ENCODE data around the gene SLCO2B1. TPM values are rescaled to one million over a fixed set of nuclear protein-coding genes. Genes with fewer than 3 reads are reported as not detected.

The SLCO2B1 gene
- total RNA-seq, 6 donors from 2014 or later: 86.2 to 366 (median 193) TPM

- Histone ChIP-seq H3K36me3 (peaks cover 0 to 11% (median 2%) of the 10 kb centered on the region in 4 donors), H3K9me3 (no peaks in the 10 kb centered on the region), H3K4me3 (no peak overlapping the region), H3K27ac (peak overlapping the region in 1 of 4 donors; percentile 39), H3K27me3 (no peaks in the 10 kb centered on the region), H3K4me1 (peaks cover 10 to 23% (median 14%) of the 10 kb centered on the region in 4 donors)
- TF ChIP-seq, protein P1, sequence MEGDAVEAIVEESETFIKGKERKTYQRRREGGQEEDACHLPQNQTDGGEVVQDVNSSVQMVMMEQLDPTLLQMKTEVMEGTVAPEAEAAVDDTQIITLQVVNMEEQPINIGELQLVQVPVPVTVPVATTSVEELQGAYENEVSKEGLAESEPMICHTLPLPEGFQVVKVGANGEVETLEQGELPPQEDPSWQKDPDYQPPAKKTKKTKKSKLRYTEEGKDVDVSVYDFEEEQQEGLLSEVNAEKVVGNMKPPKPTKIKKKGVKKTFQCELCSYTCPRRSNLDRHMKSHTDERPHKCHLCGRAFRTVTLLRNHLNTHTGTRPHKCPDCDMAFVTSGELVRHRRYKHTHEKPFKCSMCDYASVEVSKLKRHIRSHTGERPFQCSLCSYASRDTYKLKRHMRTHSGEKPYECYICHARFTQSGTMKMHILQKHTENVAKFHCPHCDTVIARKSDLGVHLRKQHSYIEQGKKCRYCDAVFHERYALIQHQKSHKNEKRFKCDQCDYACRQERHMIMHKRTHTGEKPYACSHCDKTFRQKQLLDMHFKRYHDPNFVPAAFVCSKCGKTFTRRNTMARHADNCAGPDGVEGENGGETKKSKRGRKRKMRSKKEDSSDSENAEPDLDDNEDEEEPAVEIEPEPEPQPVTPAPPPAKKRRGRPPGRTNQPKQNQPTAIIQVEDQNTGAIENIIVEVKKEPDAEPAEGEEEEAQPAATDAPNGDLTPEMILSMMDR (IDR thresholded peaks at IDR 0.05): no peak
- TF ChIP-seq EP300 (IDR thresholded peaks at IDR 0.05) (no peak), POLR2AphosphoS5 (IDR thresholded peaks at IDR 0.05) (no peak), POLR2A (IDR thresholded peaks at IDR 0.05) (no peak)
- DNase-seq (no peak), ATAC-seq (ENCODE audit: low FRiP score in 2 of 2) (no peak)
- WGBS, 2 donors: 74 to 79% methylated on average over 2 to 5 of the region's 5 CpGs
These were observed 48.6 kb downstream of the SLCO2B1 start for GRCh38 chr11:75199412-75199955.

DNA sequence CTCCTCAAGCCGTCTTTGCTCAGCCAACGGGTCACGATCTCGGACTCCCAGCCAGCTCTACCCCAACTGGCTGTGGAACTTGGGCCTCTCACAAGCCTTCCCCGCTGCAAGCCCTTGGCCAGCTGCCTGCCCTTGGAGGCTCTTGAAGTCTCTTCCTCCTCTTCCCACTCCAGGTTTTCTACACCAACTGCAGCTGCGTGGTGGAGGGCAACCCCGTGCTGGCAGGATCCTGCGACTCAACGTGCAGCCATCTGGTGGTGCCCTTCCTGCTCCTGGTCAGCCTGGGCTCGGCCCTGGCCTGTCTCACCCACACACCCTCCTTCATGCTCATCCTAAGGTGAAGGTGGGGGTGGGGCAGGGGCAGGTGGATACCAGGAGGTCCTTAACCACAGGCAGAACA lies 49.1 kb downstream of the SLCO2B1 start:
- H3K27me3 ChIP-seq: no peaks in the 10 kb centered on the region
- TF ChIP-seq POLR2A (IDR thresholded peaks at IDR 0.05) (no peak), POLR2AphosphoS5 (IDR thresholded peaks at IDR 0.05) (no peak), EP300 (IDR thresholded peaks at IDR 0.05) (no peak)
- TF ChIP-seq, protein P1 (IDR thresholded peaks at IDR 0.05): no peak
- no peak overlapping the region for H3K4me3 ChIP-seq
- no peaks in the 10 kb centered on the region for H3K9me3 ChIP-seq
- DNase-seq (no peak), ATAC-seq (ENCODE audit: low FRiP score in 2 of 2) (no peak)
- peaks cover 6 to 23% (median 11%) of the 10 kb centered on the region in 4 donors for H3K4me1 ChIP-seq
- peak overlapping the region in 1 of 4 donors; percentile 39 for H3K27ac ChIP-seq
- H3K36me3 ChIP-seq: peaks cover 0 to 11% (median 2%) of the 10 kb centered on the region in 4 donors
- 53% methylated on average over 5 to 6 of the region's 10 CpGs for WGBS, 2 donors

GRCh38 chr11:75200531-75200930 lies 49.6 kb downstream of the SLCO2B1 start:
- peak overlapping the region in 1 of 4 donors; percentile 39 for H3K27ac ChIP-seq
- no peaks in the 10 kb centered on the region for H3K9me3 ChIP-seq
- peaks cover 4 to 23% (median 7%) of the 10 kb centered on the region in 4 donors for H3K4me1 ChIP-seq
- ATAC-seq (ENCODE audit: low FRiP score in 2 of 2) (no peak), DNase-seq (no peak)
- no peaks in the 10 kb centered on the region for H3K27me3 ChIP-seq
- no peak overlapping the region for H3K4me3 ChIP-seq
- WGBS, 2 donors: 71 to 96% methylated on average over 2 of the region's 2 CpGs
- H3K36me3 ChIP-seq: peaks cover 0 to 11% (median 2%) of the 10 kb centered on the region in 4 donors
- TF ChIP-seq POLR2A (IDR thresholded peaks at IDR 0.05): no peak
- no peak for TF ChIP-seq POLR2AphosphoS5 (IDR thresholded peaks at IDR 0.05)
- TF ChIP-seq EP300 (IDR thresholded peaks at IDR 0.05): no peak
- TF ChIP-seq, protein P1 (IDR thresholded peaks at IDR 0.05): no peak

DNA sequence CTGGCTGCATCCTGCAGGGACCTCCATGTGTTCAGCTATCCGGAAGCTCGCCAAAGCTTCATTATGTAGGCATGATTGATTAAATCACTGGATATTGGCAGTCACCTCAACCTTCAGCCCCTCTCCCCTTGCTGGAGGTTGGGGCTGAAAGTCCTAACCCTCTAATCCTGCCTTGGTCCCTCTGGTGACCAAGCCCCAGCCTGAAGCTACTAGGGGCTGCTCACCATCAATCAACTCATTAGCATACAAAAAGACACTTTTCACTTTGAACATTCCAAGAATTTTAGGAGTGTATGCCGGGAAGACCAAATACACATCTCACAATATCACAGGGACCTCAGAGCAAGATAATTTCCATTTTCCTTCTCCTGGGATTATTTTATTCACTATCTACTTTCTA lies 50.9 kb downstream of the SLCO2B1 start:
- 66 to 81% methylated on average over 3 of the region's 3 CpGs for WGBS, 2 donors
- H3K4me1 ChIP-seq: peaks cover 0 to 12% (median 3%) of the 10 kb centered on the region in 4 donors
- H3K27me3 ChIP-seq: no peaks in the 10 kb centered on the region
- no peak for DNase-seq
- no peak for ATAC-seq (ENCODE audit: low FRiP score in 2 of 2)
- H3K27ac ChIP-seq: no peak overlapping the region
- no peak overlapping the region for H3K4me3 ChIP-seq
- H3K36me3 ChIP-seq: peaks cover 0 to 11% (median 2%) of the 10 kb centered on the region in 4 donors
- H3K9me3 ChIP-seq: no peaks in the 10 kb centered on the region
- no peak for TF ChIP-seq POLR2A (IDR thresholded peaks at IDR 0.05)
- no peak for TF ChIP-seq EP300 (IDR thresholded peaks at IDR 0.05)
- no peak for TF ChIP-seq POLR2AphosphoS5 (IDR thresholded peaks at IDR 0.05)
- TF ChIP-seq, protein P1 (IDR thresholded peaks at IDR 0.05): no peak

GRCh38 chr11:75202195-75202594 lies 51.3 kb downstream of the SLCO2B1 start:
- Histone ChIP-seq H3K27ac (no peak overlapping the region), H3K4me3 (no peak overlapping the region), H3K27me3 (no peaks in the 10 kb centered on the region), H3K36me3 (peaks cover 0 to 11% (median 2%) of the 10 kb centered on the region in 4 donors), H3K9me3 (no peaks in the 10 kb centered on the region), H3K4me1 (peaks cover 0 to 10% (median 3%) of the 10 kb centered on the region in 4 donors)
- TF ChIP-seq, protein P1 (IDR thresholded peaks at IDR 0.05): no peak
- TF ChIP-seq POLR2AphosphoS5 (IDR thresholded peaks at IDR 0.05) (no peak), POLR2A (IDR thresholded peaks at IDR 0.05) (no peak), EP300 (IDR thresholded peaks at IDR 0.05) (no peak)
- WGBS, 2 donors: 85 to 90% methylated on average over 6 of the region's 6 CpGs
- DNase-seq (no peak), ATAC-seq (ENCODE audit: low FRiP score in 2 of 2) (no peak)

Measured in upper lobe of left lung (tissue), 6 donors.